Limb (tissue), 2 donors: ENCODE data around the gene RPL36.
"Not testable (repeated sequence)": the region's sequence is repeated elsewhere in the genome, so short reads cannot be mapped to it uniquely, and the experiment has no call there.

Experiments used
- DNase-seq, 2 donors: peaks; one replicate each; pipeline ENCODE4 v3.0.0-alpha.2; 2016; ENCODE audit errors: extremely low spot score in 2 of 2

Gene RPL36

GRCh38 chr19:5673752-5674151 is 16.3 kb upstream of the RPL36 start:
- DNase-seq = no peak

DNA sequence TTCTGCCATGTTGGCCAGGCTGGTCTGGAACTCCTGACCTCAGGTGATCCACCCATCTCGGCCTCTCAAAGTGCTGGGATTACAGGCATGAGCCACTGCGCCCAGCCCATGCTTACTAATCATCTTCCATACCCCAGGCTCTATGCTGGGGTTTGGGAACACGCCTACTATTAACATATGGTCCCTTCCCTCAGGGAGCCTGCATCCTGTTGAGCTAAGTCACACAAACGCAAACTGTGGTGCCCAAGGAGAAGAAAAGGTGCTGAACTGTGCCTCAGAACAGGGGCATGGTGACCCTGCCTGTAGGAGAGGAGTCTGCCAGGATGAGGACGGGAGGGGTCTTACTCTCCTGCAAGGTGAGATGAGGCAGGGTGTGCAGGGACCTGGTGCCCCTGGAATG is 15.4 kb upstream of the RPL36 start:
- no peak for DNase-seq

DNA sequence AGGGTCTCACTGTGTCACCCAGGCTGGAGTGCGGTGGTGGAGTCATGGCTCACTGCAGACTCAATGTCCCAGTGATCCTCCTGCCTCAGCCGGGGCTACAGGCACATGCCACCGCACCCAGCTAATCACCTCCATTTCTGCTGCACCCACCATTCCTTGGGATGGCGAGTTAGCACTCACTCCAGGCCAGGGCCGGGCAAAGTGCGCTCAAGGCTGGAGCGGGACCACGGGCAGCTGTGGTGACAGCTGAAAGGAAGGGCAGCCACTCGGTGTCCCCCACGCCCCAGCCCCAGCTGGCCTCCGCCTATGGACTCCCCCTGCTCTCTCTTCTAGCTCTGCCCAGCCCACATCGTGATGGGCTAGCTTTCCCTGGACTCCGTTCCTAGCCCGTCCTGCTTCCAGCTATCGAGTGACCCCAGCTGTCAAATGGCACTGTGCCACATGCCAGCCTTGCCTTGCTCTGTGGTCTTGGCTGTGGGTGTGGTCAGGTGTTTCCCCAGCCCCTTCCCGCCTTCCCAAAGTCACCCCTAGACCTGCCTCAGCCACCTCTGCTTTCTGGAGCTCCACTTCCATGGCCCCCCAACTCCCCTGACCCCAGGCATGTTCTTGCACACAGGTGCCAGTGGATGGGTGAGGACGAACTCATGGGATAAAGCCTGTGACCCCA is 13.9 kb upstream of the RPL36 start:
- no peak for DNase-seq

DNA sequence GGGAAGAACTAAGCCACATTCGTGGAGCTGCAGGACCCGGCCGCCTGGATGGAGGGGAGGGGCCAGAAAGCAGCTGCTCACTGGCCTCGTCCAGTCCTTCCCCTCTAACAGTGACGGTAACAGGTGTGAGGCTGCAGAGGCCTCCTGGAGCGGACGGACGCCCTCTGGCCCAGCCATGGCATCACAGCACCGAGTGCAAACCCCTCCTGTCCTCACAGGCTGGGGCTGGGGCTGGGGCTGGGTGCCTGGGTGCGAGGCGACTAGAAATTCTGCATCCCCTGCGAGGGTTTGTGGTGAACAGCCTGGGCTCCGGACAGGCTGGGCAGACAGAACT is 13.4 kb upstream of the RPL36 start:
- DNase-seq = peak in 1 of 2 donors; percentile 32

- no peak for DNase-seq
These were observed 13.0 kb upstream of the RPL36 start for GRCh38 chr19:5677136-5677535.

DNA sequence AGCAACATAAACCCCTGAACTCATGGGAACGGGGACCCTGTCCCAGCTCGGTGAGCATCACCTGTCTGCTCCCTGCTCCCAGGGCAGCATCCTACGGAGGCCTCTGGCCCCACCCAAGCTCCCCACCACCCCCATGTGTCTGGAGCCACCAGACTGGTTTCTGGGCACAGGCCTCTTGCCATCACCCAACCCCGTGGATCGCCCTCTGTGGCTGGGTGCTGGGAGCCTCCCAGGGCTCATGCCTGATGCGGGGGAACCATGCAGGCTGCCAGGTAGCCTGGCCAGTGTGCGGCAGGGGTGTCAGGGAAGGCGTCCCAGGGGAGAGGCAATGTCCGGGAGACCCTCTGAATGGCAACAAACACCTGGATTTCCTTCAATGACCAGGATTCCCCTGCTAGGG is 12.5 kb upstream of the RPL36 start:
- no peak for DNase-seq

- no peak for DNase-seq
These were observed 11.9 kb upstream of the RPL36 start for GRCh38 chr19:5678071-5678718.

- DNase-seq = no peak
These were observed 10.6 kb upstream of the RPL36 start for GRCh38 chr19:5679289-5680083.

- DNase-seq = no peak
These were observed 10.0 kb upstream of the RPL36 start for GRCh38 chr19:5680084-5680436.

GRCh38 chr19:5680437-5681368 is 9.4 kb upstream of the RPL36 start, which contains the start of the genes HSD11B1L and MICOS13:
Gene HSD11B1L, plus strand, starts transcription at chr19:5681027. Its CDS starts 3,806 bp downstream, at chr19:5684833.
Gene MICOS13, minus strand, starts transcription at chr19:5680516. Its CDS starts 30 bp downstream, at chr19:5680486.
- DNase-seq = peak; percentile 98 to 99

GRCh38 chr19:5681391-5682106 is 8.5 kb upstream of the RPL36 start:
- no peak for DNase-seq

- DNase-seq = no peak
These were observed 8.0 kb upstream of the RPL36 start for GRCh38 chr19:5682107-5682482.

DNA sequence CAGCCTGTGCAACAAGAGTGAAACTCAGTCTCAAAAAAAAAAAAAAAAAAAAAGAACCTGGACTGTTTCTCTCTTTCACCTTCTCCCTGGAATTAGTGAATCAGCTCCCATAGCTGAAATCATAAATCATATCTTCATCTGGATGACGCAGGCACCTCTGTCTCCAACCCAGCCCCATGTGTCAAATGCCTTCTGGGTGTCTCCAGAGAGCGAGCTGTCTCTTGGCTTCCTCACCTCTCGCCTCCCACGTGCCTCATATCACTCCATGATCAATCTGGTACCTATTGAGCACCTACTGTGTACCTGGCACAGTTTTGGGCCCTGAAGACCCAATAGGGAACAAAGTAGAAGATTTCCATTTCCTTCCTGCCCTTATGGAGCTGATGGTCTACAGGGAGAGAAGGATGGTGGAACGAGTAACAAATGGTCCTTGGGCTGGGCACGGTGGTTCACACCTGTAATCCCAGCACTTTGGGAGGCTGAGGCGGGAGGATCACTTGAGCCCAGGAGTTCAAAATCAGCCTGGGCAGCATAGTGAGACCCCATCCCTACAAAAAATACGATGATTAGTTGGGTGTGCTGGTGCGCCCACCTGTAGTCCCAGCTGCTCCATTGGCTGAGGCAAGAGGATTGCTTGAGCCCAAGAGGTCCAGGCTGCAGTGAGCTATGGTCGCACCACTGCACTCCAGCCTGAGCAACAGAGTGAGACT is 6.8 kb upstream of the RPL36 start:
- DNase-seq = no peak

DNA sequence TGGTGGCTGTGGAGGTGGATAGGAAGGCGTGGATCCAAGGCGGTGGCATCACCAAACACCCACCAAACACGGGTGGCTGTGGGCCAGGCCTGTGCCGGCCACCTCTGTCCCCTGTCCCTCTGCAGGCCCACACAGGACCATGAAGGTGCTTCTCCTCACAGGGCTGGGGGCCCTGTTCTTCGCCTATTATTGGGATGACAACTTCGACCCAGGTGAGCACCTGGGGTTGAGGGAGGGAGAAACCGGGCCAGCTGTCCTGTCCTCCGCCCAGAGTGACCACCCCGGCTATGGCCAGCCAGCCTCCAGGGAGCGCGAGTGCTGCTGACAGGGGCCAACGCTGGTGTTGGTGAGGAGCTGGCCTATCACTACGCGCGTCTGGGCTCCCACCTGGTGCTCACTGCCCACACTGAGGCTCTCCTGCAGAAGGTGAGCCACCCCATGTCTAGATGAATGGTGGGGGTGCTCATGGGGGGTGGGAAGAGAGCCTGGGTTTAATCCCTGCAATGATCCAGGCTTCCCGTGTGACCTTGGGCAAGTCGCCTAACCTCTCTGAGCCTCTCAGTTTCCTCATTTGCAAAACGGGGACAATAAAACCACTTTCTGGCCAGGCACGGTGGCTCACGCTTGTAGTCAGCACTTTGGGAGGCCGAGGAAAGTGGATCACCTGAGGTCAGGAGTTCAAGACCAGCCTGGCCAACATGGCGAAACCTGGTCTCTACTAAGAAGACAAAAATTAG is 5.2 kb upstream of the RPL36 start:
- no peak for DNase-seq

DNA sequence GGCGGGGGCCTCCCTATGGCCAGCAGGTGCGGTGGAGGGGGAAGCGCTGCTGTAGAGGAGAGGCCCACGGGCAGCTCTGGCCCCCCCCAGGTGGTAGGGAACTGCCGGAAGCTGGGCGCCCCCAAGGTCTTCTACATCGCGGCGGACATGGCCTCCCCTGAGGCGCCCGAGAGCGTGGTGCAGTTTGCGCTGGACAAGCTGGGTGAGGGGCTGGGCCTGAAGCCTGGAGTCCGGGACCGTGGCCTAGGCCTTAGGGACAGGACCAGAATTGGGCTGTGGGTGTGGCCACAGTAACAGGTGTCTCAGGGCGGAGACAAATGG is 3.8 kb upstream of the RPL36 start:
- DNase-seq = no peak

GRCh38 chr19:5686647-5687359 is 3.3 kb upstream of the RPL36 start:
- peak; percentile 87 to 97 for DNase-seq

- DNase-seq = no peak
These were observed 2.5 kb upstream of the RPL36 start for GRCh38 chr19:5687360-5688198.

DNA sequence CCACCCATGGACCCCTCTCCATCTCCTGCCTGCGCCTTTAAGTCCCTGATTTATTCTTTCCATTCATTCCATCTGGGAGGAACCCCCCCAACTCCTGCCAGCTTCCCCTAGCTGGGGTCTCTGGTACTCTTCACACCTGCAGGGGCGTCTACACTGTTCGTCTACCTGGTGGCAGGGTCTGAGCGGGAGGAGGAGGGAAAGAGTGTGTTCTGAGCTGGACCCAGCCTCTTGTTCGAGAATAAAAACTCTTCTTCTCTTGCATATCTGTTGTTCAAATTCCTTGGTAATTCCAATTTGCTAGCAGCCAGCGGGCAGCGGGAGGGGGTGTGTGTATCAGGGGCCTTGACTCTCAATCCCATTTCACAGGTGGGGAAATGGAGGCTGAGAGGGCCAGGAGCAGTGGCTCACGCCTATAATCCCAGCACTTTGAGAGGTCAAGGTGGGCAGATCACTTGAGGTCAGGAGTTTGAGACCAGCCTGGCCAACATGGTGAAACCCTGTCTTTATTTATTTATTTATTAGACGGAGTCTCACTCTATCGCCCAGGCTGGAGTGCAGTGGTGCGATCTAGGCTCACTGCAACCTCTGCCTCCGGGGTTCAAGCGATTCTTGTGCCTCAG is 1.7 kb upstream of the RPL36 start:
- not testable (repeated sequence) for DNase-seq
